HG02884 (cell line): Measurements from ENCODE around the gene OR2C1.

Experiments used
- ATAC-seq: cut with Tn5 transposase; IDR thresholded peaks from one replicate; pipeline ENCODE4 v1.9.1; 2021; ENCODE audit warnings: mild to moderate bottlenecking, moderate library complexity; ENCODE audit not compliant: unreplicated experiment

Gene OR2C1

GRCh38 chr16:3389663-3390338 is 34.1 kb downstream of the OR2C1 start:
- no peak for ATAC-seq

GRCh38 chr16:3400446-3400778 is 44.7 kb downstream of the OR2C1 start:
- no peak for ATAC-seq

- ATAC-seq, result peak; percentile 97
Observed at GRCh38 chr16:3400779-3401688, 45.3 kb downstream of the OR2C1 start, which contains the start of the genes ZNF174 and ZSCAN32. ZNF174 (plus strand) TSS chr16:3401215; CDS start chr16:3402005, 790 bp downstream. ZSCAN32 (minus strand) TSS chr16:3401004; CDS start chr16:3397557, 3,447 bp downstream.

- no peak for ATAC-seq
Observed at GRCh38 chr16:3401719-3402397, 46.2 kb downstream of the OR2C1 start.
